Posterior cingulate gyrus (tissue), 11 donors: ENCODE data around the gene ANKRD11.

ENCODE experiments used
- DNase-seq, 10 donors: peaks; one replicate each; pipeline versions ENCODE4 v3.0.0 to v3.0.0-alpha.2; 2020 to 2021; ENCODE audit warnings: mixed read lengths in 3 of 10
- intact Hi-C: fragments of 100-400 bp; cut with DNase I; formaldehyde crosslinking; loops from one replicate; pipeline ENCODE4 v1.15.1; 2023

The ANKRD11 gene

DNA sequence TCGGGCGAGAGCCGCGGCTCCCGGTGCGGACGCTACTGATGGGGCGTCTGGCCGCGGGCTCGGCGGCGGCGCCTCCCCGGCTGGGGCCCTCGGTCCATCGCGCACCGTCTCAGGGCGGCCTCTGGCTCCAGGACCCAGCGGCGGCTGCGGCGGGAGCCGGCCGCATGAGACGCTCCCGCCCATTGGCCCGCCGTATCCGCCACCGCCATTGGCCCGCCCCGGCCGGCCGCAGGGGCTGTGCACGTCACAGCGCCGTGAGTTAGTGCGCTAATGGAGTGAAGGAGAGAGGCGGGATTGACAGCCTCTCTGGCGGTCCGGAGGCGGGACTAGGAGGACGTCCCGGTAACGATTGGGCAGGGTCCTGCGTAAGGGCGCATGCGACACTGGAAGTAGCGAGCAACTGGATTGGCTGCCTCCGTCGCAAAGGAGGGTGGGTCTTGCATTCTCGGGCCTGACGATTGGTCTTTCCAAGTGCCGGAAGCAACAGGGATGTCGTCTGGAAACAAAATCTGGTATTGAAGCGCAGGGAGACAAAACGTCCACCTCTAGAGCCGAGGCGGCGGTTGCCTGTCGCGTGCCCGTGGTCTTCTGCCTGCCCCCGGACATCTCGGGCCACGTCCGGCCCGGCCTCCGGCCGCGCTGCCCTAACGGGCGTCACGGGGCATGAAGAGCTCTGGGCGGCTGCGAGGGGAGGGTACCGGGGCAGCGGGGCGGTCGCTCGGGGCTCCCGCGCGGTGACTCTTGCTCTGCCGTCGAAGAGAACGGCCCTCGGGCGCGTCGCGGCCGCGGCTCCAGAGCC is at the start of gene ANKRD11:
TSS of gene ANKRD11 (minus strand) at position 123 of the 799 bp plus-strand sequence. CDS start 173,542 bp downstream, outside the sequence.
- intact Hi-C loops = loop anchor here (2.0 to 10.0 kb wide), 3 partner anchors 18 to 156 kb away; partner anchors contain the start of gene SPG7
- peak; percentile 98 to 100 (median 99) for DNase-seq

DNA sequence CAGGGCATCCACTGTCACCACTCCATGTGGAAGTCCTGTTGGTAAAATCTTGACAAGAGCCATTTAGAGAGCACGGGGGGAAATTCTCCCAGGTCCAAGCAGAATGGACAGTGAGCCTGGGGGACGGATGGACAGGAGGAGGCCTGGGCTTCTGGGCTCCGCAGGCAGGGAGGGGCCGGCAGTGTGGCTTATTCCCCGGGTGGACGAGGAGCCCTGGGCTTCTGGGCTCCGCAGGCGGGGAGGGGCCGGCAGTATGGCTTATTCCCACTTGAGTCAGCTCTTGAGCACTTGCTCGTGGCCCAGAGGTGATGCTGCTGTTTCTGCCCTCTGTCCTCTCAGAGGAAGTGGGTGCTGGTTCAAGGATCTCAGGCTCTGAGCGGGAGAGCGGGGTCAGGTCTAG is 47.9 kb upstream of the ANKRD11 start:
- no peak for DNase-seq
- intact Hi-C loops = no loop called here

GRCh38 chr16:89537549-89537925 is 47.2 kb upstream of the ANKRD11 start:
- intact Hi-C loops = no loop called here
- no peak for DNase-seq

- intact Hi-C loops = no loop called here
- DNase-seq = peak; percentile 46 to 95 (median 69)
These were observed 46.7 kb upstream of the ANKRD11 start for GRCh38 chr16:89536886-89537548.

GRCh38 chr16:89536371-89536770 is 46.0 kb upstream of the ANKRD11 start:
- DNase-seq = no peak
- intact Hi-C loops = no loop called here

- intact Hi-C loops = no loop called here
- no peak for DNase-seq
These were observed 43.9 kb upstream of the ANKRD11 start for GRCh38 chr16:89534252-89534756.

GRCh38 chr16:89531821-89532526 is 41.6 kb upstream of the ANKRD11 start:
- intact Hi-C loops = no loop called here
- DNase-seq = no peak

DNA sequence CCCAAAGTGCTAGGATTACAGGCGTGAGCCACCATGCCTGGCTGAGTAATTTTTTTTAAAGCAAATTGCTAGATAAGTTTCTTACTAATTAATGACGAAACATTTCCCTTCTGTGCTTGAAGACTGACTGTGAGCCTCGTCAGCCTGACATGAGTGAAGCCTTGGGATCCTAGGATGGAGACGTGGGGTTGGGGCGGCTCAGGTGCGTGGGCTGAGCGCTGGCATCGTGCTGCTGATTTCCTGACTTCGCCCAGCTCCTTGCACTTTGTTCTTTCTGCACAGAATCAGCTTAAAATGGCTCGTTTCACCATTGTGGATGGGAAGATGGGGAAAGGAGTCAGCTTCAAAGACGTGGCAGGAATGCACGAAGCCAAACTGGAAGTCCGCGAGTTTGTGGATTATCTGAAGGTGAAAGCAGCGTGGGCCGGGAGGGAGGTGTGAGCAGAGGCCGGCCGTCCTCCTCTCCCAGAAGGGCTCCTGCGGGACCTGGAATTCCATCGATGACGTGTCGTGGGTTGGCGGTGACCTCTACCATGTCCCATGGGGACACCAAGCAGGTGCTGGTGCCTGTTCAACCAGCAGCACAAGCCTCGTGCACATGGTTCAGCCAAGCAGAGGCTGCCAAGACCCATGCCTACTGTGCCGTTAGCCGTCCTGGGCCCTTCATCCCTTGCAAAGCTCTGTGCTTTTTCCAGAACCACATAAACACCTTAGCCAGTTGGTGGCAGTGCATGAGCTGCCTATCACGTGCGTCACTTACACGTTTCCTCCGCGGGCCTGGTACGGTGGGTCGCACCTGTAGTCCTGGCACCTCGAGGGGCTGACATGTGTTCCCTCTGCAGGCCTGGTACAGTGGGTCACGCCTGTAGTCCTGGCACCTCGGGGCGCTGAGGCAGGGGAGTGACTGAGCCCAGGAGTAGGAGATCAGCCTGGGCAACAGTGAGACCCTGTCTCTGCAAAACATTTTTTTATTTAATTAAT is 40.3 kb upstream of the ANKRD11 start:
- intact Hi-C loops = no loop called here
- no peak for DNase-seq

DNA sequence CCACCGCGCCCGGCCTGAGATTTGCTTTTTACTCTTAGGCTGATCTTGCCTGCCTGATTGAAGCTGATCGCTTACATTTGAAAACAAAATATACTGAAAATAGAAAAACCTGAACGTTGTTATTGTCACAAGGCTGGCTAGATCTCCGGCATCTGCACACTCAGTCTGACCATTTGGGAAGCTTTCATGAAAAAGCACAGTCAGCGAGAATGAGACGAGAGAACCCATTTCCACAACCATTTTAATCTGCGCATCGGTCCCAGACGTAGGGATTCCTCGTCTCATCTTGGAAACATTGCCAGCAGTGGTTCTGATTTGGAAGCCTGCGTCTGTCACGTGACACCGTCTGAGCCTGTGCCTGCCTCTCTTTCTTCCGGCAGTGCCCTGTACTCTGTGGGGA is 38.7 kb upstream of the ANKRD11 start:
- intact Hi-C loops = no loop called here

GRCh38 chr16:89525146-89525913 is 35.0 kb upstream of the ANKRD11 start:
- DNase-seq = no peak
- intact Hi-C loops = no loop called here

More for the DNA sequence above, 38.7 kb upstream of the ANKRD11 start:
- DNase-seq = no peak

GRCh38 chr16:89523680-89524344 is 33.5 kb upstream of the ANKRD11 start:
- intact Hi-C loops = no loop called here
- DNase-seq = no peak

- DNase-seq = no peak
- intact Hi-C loops = no loop called here
These were observed 31.9 kb upstream of the ANKRD11 start for GRCh38 chr16:89522287-89522686.

DNA sequence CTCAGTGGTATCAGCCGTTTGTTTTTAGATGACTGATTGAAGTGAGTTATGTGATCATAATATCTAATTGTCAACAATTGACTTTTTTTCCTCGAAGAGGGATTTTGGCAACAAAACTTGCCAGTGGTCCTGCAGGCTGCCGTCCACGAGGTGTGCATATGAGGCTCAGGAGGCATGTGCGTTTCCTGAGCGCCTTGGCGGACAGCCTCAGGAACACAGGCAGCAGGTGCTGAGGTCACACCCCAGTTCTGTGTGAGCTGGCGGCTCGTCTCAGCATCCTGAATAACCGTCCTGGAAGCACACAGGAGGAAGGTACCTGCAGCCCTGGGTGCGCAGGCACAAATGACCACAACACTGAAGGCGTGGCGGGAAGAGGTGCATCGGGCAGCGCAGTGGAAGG is 29.5 kb upstream of the ANKRD11 start:
- peak in 1 of 10 donors; percentile 55 for DNase-seq
- intact Hi-C loops = no loop called here

- no peak for DNase-seq
- intact Hi-C loops = no loop called here
These were observed 26.8 kb upstream of the ANKRD11 start for GRCh38 chr16:89517128-89517527.

GRCh38 chr16:89512453-89512852 is 22.1 kb upstream of the ANKRD11 start:
- no peak for DNase-seq
- intact Hi-C loops = no loop called here

- intact Hi-C loops = no loop called here
- DNase-seq = no peak
These were observed 21.0 kb upstream of the ANKRD11 start for GRCh38 chr16:89511374-89511773.

GRCh38 chr16:89510526-89510925 is 20.2 kb upstream of the ANKRD11 start:
- intact Hi-C loops = no loop called here
- DNase-seq = no peak

GRCh38 chr16:89507834-89508590 is 17.7 kb upstream of the ANKRD11 start, which contains the start of gene SPG7:
SPG7 (plus strand) TSS chr16:89508403; CDS start chr16:89508418, 15 bp downstream.
- intact Hi-C loops = loop anchor here (2.0 to 10.0 kb wide), 3 partner anchors 17 to 263 kb away; partner anchors contain the start of gene ANKRD11
- DNase-seq = peak; percentile 61 to 97 (median 78)
